ENCODE data around the gene PWWP2A.

DNA sequence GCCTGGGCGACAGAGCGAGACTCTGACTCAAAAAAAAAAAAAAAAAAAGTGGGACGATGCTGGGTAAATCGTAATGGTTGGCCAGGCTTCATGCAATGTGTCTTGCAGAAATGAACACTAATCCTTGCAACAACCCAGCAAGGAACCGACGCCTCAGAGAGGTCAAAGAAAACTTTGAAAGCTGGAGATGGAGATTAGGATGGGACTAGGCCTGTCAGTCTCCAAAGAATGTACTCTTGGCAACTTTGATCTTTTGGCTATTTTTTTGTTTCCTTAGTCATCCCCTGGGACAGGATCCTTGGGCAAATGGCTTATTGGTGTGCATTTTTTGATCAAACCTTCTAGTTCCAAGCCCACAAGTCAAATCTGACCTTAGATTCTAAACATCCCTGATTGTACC, 10.6 kb upstream of the PWWP2A start:
- TF ChIP-seq, protein P1, sequence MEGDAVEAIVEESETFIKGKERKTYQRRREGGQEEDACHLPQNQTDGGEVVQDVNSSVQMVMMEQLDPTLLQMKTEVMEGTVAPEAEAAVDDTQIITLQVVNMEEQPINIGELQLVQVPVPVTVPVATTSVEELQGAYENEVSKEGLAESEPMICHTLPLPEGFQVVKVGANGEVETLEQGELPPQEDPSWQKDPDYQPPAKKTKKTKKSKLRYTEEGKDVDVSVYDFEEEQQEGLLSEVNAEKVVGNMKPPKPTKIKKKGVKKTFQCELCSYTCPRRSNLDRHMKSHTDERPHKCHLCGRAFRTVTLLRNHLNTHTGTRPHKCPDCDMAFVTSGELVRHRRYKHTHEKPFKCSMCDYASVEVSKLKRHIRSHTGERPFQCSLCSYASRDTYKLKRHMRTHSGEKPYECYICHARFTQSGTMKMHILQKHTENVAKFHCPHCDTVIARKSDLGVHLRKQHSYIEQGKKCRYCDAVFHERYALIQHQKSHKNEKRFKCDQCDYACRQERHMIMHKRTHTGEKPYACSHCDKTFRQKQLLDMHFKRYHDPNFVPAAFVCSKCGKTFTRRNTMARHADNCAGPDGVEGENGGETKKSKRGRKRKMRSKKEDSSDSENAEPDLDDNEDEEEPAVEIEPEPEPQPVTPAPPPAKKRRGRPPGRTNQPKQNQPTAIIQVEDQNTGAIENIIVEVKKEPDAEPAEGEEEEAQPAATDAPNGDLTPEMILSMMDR (IDR thresholded peaks at IDR 0.05): no peak
- TF ChIP-seq POLR2A (IDR thresholded peaks at IDR 0.05) (no peak), POLR2AphosphoS5 (IDR thresholded peaks at IDR 0.05) (no peak)
